ENCODE measurements around the gene ZNF652.

DNA sequence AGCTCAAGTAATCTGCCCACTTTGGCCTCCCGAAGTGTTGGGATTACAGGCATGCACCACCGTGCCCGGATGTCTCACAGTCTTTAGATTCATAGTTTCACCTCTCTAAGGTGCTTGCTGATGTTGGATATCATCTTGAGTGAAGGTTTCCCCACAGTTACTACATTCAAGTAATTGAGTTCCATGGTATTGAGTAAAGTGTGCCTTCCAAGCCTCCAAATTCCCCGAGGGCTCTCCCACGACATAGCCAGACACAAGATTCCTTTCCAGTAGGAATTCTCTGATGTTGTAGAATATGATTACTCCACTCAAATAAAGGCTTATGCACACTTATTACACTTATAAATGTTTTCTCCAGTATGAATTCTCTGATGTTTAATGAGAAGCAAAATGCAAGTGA lies 16.3 kb upstream of the ZNF652 start:
- TF ChIP-seq EZH2 (IDR thresholded peaks at IDR 0.05; ENCODE audit: low read depth, unreplicated experiment) (no peak), POLR2AphosphoS5 (IDR thresholded peaks at IDR 0.05; ENCODE audit: low read depth) (no peak), CREB1 (CRISPR knock-in tag; IDR thresholded peaks at IDR 0.05; ENCODE audit: low read depth) (no peak), ZNF114 (CRISPR knock-in tag; IDR thresholded peaks at IDR 0.05) (no peak), JUNB (IDR thresholded peaks at IDR 0.05; ENCODE audit: unreplicated experiment) (no peak), EZH2phosphoT487 (IDR thresholded peaks at IDR 0.05; ENCODE audit: unreplicated experiment) (no peak), STAT1 (IDR thresholded peaks at IDR 0.05; ENCODE audit: unreplicated experiment) (no peak), NANOG (IDR thresholded peaks at IDR 0.05; ENCODE audit: borderline replicate concordance) (no peak), ZNF331 (CRISPR knock-in tag; IDR thresholded peaks at IDR 0.05; ENCODE audit: low read depth) (no peak)
- TF ChIP-seq, protein P1, sequence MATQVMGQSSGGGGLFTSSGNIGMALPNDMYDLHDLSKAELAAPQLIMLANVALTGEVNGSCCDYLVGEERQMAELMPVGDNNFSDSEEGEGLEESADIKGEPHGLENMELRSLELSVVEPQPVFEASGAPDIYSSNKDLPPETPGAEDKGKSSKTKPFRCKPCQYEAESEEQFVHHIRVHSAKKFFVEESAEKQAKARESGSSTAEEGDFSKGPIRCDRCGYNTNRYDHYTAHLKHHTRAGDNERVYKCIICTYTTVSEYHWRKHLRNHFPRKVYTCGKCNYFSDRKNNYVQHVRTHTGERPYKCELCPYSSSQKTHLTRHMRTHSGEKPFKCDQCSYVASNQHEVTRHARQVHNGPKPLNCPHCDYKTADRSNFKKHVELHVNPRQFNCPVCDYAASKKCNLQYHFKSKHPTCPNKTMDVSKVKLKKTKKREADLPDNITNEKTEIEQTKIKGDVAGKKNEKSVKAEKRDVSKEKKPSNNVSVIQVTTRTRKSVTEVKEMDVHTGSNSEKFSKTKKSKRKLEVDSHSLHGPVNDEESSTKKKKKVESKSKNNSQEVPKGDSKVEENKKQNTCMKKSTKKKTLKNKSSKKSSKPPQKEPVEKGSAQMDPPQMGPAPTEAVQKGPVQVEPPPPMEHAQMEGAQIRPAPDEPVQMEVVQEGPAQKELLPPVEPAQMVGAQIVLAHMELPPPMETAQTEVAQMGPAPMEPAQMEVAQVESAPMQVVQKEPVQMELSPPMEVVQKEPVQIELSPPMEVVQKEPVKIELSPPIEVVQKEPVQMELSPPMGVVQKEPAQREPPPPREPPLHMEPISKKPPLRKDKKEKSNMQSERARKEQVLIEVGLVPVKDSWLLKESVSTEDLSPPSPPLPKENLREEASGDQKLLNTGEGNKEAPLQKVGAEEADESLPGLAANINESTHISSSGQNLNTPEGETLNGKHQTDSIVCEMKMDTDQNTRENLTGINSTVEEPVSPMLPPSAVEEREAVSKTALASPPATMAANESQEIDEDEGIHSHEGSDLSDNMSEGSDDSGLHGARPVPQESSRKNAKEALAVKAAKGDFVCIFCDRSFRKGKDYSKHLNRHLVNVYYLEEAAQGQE (IDR thresholded peaks at IDR 0.05; ENCODE audit: unreplicated experiment): no peak
- TF ChIP-seq, protein P2, sequence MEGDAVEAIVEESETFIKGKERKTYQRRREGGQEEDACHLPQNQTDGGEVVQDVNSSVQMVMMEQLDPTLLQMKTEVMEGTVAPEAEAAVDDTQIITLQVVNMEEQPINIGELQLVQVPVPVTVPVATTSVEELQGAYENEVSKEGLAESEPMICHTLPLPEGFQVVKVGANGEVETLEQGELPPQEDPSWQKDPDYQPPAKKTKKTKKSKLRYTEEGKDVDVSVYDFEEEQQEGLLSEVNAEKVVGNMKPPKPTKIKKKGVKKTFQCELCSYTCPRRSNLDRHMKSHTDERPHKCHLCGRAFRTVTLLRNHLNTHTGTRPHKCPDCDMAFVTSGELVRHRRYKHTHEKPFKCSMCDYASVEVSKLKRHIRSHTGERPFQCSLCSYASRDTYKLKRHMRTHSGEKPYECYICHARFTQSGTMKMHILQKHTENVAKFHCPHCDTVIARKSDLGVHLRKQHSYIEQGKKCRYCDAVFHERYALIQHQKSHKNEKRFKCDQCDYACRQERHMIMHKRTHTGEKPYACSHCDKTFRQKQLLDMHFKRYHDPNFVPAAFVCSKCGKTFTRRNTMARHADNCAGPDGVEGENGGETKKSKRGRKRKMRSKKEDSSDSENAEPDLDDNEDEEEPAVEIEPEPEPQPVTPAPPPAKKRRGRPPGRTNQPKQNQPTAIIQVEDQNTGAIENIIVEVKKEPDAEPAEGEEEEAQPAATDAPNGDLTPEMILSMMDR (conservative IDR thresholded peaks at IDR 0.05; ENCODE audit: low read depth in 2 of 2): no peak
- TF ChIP-seq, protein P3, sequence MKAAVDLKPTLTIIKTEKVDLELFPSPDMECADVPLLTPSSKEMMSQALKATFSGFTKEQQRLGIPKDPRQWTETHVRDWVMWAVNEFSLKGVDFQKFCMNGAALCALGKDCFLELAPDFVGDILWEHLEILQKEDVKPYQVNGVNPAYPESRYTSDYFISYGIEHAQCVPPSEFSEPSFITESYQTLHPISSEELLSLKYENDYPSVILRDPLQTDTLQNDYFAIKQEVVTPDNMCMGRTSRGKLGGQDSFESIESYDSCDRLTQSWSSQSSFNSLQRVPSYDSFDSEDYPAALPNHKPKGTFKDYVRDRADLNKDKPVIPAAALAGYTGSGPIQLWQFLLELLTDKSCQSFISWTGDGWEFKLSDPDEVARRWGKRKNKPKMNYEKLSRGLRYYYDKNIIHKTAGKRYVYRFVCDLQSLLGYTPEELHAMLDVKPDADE (IDR thresholded peaks at IDR 0.05): no peak

Data from GM23338 (cell line).